ENCODE data around the gene ATM.

Gene ATM

GRCh38 chr11:108233277-108233945 is 10.5 kb downstream of the ATM start:
- TF ChIP-seq, protein P1, sequence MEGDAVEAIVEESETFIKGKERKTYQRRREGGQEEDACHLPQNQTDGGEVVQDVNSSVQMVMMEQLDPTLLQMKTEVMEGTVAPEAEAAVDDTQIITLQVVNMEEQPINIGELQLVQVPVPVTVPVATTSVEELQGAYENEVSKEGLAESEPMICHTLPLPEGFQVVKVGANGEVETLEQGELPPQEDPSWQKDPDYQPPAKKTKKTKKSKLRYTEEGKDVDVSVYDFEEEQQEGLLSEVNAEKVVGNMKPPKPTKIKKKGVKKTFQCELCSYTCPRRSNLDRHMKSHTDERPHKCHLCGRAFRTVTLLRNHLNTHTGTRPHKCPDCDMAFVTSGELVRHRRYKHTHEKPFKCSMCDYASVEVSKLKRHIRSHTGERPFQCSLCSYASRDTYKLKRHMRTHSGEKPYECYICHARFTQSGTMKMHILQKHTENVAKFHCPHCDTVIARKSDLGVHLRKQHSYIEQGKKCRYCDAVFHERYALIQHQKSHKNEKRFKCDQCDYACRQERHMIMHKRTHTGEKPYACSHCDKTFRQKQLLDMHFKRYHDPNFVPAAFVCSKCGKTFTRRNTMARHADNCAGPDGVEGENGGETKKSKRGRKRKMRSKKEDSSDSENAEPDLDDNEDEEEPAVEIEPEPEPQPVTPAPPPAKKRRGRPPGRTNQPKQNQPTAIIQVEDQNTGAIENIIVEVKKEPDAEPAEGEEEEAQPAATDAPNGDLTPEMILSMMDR (IDR thresholded peaks at IDR 0.05; ENCODE audit: low read depth, low read length) = no peak
- no peak overlapping the region for H3K4me3 ChIP-seq (ENCODE audit: low read depth, low read length)

DNA sequence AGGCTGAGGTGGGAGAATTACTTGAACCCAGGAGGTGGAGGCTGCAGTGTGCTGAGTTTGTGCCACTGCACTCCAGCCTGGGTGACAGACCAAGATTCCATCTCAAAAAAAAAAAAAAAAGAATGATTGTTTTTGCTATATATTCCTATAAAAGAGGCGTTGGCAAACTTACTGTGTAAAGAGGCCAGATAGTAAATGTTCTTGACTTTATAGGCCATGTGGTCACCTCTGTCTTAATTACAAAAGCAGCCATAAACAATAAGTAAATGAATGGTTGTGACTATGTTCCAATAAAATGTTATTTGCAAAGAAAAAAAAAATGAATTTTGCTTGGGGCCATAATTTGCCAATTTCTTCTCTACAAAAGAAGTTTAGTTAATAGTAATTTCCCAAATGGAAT is 12.3 kb downstream of the ATM start:
- TF ChIP-seq, protein P1 (IDR thresholded peaks at IDR 0.05; ENCODE audit: low read depth, low read length) = no peak
- H3K4me3 ChIP-seq (ENCODE audit: low read depth, low read length) = no peak overlapping the region

DNA sequence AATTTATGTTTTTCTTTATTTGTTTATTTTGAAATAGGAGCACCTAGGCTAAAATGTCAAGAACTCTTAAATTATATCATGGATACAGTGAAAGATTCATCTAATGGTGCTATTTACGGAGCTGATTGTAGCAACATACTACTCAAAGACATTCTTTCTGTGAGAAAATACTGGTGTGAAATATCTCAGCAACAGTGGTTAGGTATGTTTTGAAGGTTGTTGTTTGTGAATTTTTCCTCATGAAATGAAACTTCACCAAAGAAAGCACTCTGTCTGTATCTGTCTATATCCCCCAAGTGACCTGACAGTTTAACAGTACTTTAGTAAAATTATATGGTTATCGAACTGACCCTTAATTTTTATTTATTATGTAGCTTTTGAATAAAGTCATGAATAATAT is 12.8 kb downstream of the ATM start:
- H3K4me3 ChIP-seq (ENCODE audit: low read depth, low read length) = no peak overlapping the region
- TF ChIP-seq, protein P1 (IDR thresholded peaks at IDR 0.05; ENCODE audit: low read depth, low read length) = no peak

GRCh38 chr11:108237058-108237481 is 14.2 kb downstream of the ATM start:
- TF ChIP-seq, protein P1 (IDR thresholded peaks at IDR 0.05; ENCODE audit: low read depth, low read length) = no peak
- no peak overlapping the region for H3K4me3 ChIP-seq (ENCODE audit: low read depth, low read length)

DNA sequence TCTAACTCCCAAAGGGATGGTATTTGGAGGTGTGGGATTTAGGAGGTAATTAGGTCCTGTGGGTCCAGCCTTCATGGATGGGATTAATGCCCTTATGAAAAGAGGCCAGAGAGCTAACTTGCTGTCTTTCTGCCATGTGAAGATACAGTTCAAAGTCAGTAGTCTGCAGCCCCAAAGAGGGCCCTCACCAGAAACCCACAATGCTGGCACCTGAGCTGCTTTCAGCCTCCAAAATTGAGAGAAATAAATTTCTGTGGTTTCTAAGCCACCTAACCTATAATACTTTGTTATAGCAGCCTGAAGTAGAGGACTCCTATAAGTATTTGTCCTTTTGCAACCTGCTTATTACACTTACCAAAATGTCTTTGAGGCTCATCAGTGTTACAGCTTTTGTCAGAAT is 16.2 kb downstream of the ATM start:
- TF ChIP-seq, protein P1 (IDR thresholded peaks at IDR 0.05; ENCODE audit: low read depth, low read length) = no peak
- no peak overlapping the region for H3K4me3 ChIP-seq (ENCODE audit: low read depth, low read length)

GRCh38 chr11:108241330-108242037 is 18.6 kb downstream of the ATM start:
- no peak overlapping the region for H3K4me3 ChIP-seq (ENCODE audit: low read depth, low read length)
- TF ChIP-seq, protein P1 (IDR thresholded peaks at IDR 0.05; ENCODE audit: low read depth, low read length) = no peak

GRCh38 chr11:108242422-108242821 is 19.6 kb downstream of the ATM start:
- H3K4me3 ChIP-seq (ENCODE audit: low read depth, low read length) = no peak overlapping the region
- TF ChIP-seq, protein P1 (IDR thresholded peaks at IDR 0.05; ENCODE audit: low read depth, low read length) = no peak
